HL-60 (cell line): Measurements from ENCODE around the gene NEDD4L.

ENCODE experiments used
- DNase-seq, 2 experiments: peaks; one replicate each; pipeline ENCODE4 v3.0.0-alpha.2; 2010 to 2020; ENCODE audit warnings: low read depth in 1 of 2, low spot score in 1 of 2
- H3K27ac ChIP-seq: fragments of 250-450 bp; sonication (Bioruptor Pico); replicated peaks from 2 replicates; pipeline ENCODE4 v1.5.1; 2020; ENCODE audit warnings: mild to moderate bottlenecking, moderate library complexity
- H3K27me3 ChIP-seq: fragments of 250-450 bp; sonication (Bioruptor Pico); 2 replicates; pipeline ENCODE4 v1.5.1; 2021; ENCODE audit warnings: mild to moderate bottlenecking, moderate library complexity; ENCODE audit not compliant: insufficient read depth, poor library complexity, severe bottlenecking
- H3K4me3 ChIP-seq: replicated peaks from 2 replicates; pipeline ENCODE4 v1.5.1; 2011; ENCODE audit warnings: mild to moderate bottlenecking, control low read depth, low read length; ENCODE audit not compliant: insufficient read depth
- GABPA ChIP-seq: IDR thresholded peaks from 2 replicates; pipeline ENCODE4 v1.6.1; 2012; ENCODE audit warnings: low read depth
- POLR2AphosphoS5 ChIP-seq: IDR thresholded peaks from 2 replicates; pipeline ENCODE4 v1.6.1; 2012; ENCODE audit warnings: low read depth
- REST ChIP-seq: IDR thresholded peaks from 2 replicates; pipeline ENCODE4 v1.6.1; 2012; ENCODE audit warnings: low read depth; ENCODE audit not compliant: insufficient replicate concordance
- SPI1 ChIP-seq: IDR thresholded peaks from 2 replicates; pipeline ENCODE4 v1.6.1; 2012; ENCODE audit warnings: low read depth, mild to moderate bottlenecking, borderline replicate concordance
- TF ChIP-seq, protein P1 (sequence below): IDR thresholded peaks from one replicate; pipeline ENCODE4 v1.5.1; 2011; ENCODE audit warnings: low read length, control low read depth, inconsistent platforms; ENCODE audit not compliant: insufficient read depth

Gene NEDD4L

DNA sequence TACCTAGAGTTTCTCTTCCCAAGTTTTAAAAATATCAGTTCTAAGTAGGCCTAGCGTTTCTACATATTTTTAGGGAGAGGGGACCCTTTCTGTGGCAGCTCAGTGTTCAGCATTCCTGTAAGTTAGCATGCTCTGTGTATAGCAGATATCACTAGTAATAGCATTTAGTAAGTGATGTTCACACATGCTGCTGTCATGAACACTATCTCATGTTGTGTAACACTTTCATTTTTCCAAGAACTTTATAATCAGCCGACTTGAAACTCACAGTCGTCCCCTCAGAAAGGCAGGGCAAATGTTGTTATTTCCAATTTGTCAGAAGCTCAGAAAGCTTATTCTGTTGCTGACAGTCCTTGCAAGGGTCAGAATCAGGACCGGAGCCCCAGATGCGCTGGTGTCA, 317.2 kb downstream of the NEDD4L start:
- no peak overlapping the region for H3K27ac ChIP-seq
- H3K27me3 ChIP-seq = peaks cover 12% of the 10 kb centered on the region
- DNase-seq = no peak
- no peak for TF ChIP-seq SPI1
- TF ChIP-seq POLR2AphosphoS5 = no peak
- TF ChIP-seq REST = no peak
- TF ChIP-seq, protein P1, sequence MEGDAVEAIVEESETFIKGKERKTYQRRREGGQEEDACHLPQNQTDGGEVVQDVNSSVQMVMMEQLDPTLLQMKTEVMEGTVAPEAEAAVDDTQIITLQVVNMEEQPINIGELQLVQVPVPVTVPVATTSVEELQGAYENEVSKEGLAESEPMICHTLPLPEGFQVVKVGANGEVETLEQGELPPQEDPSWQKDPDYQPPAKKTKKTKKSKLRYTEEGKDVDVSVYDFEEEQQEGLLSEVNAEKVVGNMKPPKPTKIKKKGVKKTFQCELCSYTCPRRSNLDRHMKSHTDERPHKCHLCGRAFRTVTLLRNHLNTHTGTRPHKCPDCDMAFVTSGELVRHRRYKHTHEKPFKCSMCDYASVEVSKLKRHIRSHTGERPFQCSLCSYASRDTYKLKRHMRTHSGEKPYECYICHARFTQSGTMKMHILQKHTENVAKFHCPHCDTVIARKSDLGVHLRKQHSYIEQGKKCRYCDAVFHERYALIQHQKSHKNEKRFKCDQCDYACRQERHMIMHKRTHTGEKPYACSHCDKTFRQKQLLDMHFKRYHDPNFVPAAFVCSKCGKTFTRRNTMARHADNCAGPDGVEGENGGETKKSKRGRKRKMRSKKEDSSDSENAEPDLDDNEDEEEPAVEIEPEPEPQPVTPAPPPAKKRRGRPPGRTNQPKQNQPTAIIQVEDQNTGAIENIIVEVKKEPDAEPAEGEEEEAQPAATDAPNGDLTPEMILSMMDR = no peak
- TF ChIP-seq GABPA = no peak
- H3K4me3 ChIP-seq = no peak overlapping the region

- DNase-seq = no peak
- Histone ChIP-seq H3K4me3 (no peak overlapping the region), H3K27ac (no peak overlapping the region)
Measured at GRCh38 chr18:58362027-58362575, 318.1 kb downstream of the NEDD4L start.

GRCh38 chr18:58362829-58363271, 318.8 kb downstream of the NEDD4L start:
- TF ChIP-seq GABPA = no peak
- TF ChIP-seq, protein P1 = no peak
- no peak for TF ChIP-seq SPI1
- TF ChIP-seq POLR2AphosphoS5 = no peak
- TF ChIP-seq REST = no peak
- no peak for DNase-seq
- peaks cover 9% of the 10 kb centered on the region for H3K27me3 ChIP-seq
- H3K4me3 ChIP-seq = no peak overlapping the region
- H3K27ac ChIP-seq = no peak overlapping the region

More at GRCh38 chr18:58362027-58362575, 318.1 kb downstream of the NEDD4L start:
- no peak for TF ChIP-seq REST
- TF ChIP-seq GABPA = no peak
- TF ChIP-seq POLR2AphosphoS5 = no peak
- TF ChIP-seq SPI1 = no peak
- TF ChIP-seq, protein P1 = no peak
- H3K27me3 ChIP-seq = peaks cover 12% of the 10 kb centered on the region
